Bronchial smooth muscle cell (primary cell): ENCODE measurements around the gene GLT6D1. TPM values are rescaled to one million over a fixed set of nuclear protein-coding genes. Genes with fewer than 3 reads are reported as not detected.

Experiments
- total RNA-seq: library from RNA; depleted of rRNA; stranded (reverse); fragments of >200 nt; gene quantifications from 2 replicates; pipeline ENCODE4 v1.2.1, GENCODE V29; 2014

The GLT6D1 gene
- not detected in 2 replicates for total RNA-seq

DNA sequence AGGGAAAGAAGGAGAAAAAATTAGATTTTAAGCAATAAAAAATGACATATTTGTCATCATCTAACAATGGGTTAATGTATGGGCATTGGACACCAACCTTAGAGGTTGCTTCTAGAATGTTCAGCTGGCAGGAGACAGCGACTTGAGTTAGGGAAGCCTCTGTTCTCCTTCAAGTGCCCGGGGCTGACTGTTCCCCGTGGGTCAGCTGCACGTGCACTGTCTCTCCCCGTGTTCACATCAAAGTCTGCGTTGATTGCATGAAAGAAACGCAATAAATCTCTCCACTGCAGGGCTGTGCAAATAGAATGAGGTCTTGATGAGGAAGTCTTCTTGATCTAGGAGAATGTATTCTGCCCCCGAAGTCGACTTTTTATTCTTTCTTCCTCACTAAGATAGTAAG is at the start of gene GLT6D1:
Gene GLT6D1, minus strand, starts transcription at position 345 of the 400 bp plus-strand sequence. CDS start 353 bp downstream, outside the sequence.

GRCh38 chr9:135662758-135663450 is 23.6 kb upstream of the GLT6D1 start, which contains the start of gene LCN9:
LCN9 (plus strand) TSS chr9:135663309; CDS start chr9:135663322, 13 bp downstream.

Other genes with a start within 250 kb of the GLT6D1 start
- gene PPP1R26, start 159.8 kb downstream of the GLT6D1 start, total RNA-seq: 5.7 and 6.3 TPM in 2 replicates
- 9.9 and 19.1 TPM in 2 replicates for gene MRPS2, start 138.9 kb downstream of the GLT6D1 start, total RNA-seq
- gene LCN1, start 118.1 kb downstream of the GLT6D1 start, total RNA-seq: not detected in 2 replicates
- gene OBP2A, start 93.4 kb downstream of the GLT6D1 start, total RNA-seq: not detected in 2 replicates
- gene PAEP, start 77.8 kb downstream of the GLT6D1 start, total RNA-seq: not detected in 2 replicates
- not detected in 2 replicates for gene LCN9, start 23.8 kb upstream of the GLT6D1 start, total RNA-seq
- not detected in 2 replicates for gene SOHLH1, start 59.9 kb upstream of the GLT6D1 start, total RNA-seq
- gene KCNT1, start 62.6 kb upstream of the GLT6D1 start, total RNA-seq: not detected in 2 replicates